ENCODE results near the gene INPP5A.

DNA sequence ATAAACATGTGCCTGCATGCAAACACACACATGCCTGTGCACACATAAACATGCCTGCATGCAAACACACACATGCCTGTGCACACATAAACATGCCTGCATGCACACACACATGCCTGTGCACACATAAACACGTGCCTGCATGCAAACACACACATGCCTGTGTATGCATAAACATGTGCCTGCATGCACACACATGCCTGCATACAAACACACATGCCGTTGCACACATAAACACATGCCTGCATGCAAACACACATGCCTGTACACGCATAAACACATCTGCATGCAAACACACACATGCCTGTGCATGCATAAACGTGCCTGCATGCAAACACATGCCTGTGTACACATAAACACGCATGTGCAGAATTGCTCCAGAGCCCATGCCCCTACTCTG lies 226.0 kb downstream of the INPP5A start:
- TF ChIP-seq, protein P1, sequence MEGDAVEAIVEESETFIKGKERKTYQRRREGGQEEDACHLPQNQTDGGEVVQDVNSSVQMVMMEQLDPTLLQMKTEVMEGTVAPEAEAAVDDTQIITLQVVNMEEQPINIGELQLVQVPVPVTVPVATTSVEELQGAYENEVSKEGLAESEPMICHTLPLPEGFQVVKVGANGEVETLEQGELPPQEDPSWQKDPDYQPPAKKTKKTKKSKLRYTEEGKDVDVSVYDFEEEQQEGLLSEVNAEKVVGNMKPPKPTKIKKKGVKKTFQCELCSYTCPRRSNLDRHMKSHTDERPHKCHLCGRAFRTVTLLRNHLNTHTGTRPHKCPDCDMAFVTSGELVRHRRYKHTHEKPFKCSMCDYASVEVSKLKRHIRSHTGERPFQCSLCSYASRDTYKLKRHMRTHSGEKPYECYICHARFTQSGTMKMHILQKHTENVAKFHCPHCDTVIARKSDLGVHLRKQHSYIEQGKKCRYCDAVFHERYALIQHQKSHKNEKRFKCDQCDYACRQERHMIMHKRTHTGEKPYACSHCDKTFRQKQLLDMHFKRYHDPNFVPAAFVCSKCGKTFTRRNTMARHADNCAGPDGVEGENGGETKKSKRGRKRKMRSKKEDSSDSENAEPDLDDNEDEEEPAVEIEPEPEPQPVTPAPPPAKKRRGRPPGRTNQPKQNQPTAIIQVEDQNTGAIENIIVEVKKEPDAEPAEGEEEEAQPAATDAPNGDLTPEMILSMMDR (IDR thresholded peaks at IDR 0.05) = no peak
- TF ChIP-seq POLR2A (IDR thresholded peaks at IDR 0.05) = no peak
